GM12878 (cell line): ENCODE data around the gene KANK4. TPM values are rescaled to one million over a fixed set of nuclear protein-coding genes. Genes with fewer than 3 reads are reported as not detected.

Source experiments
- ATAC-seq: fragments of 200-7000 bp; cut with Tn5 transposase; 3 replicates; pipeline ENCODE4 v1.9.1; 2020; ENCODE audit warnings: mild to moderate bottlenecking, moderate library complexity
- BruUV-seq: library from RNA; stranded (reverse); fragments of 400-500 nt; replicated peaks from 2 replicates; lab custom pipeline; 2021; lab: Mats Ljungman, UMichigan
- CTCF ChIA-PET: fragments of 300-600 bp; sonication (Branson Sonifier 250); formaldehyde crosslinking; extraction: SDS; loops from one replicate; lab custom pipeline; 2021; ENCODE audit warnings: inconsistent platforms; lab: Yijun Ruan, JAX
- POLR2A ChIA-PET: fragments of 350-600 bp; formaldehyde crosslinking; extraction: SDS; loops from one replicate; lab custom pipeline; 2021; ENCODE audit warnings: inconsistent platforms; lab: Charles Lee
- RAD21 ChIA-PET: fragments of 300-600 bp; sonication (Branson Sonifier 250); formaldehyde crosslinking; loops from one replicate; lab custom pipeline; 2023; ENCODE audit warnings: antibody characterized with exemption; ENCODE audit not compliant: unreplicated experiment; lab: Charles Lee
- SMC1A ChIA-PET: fragments of 300-600 bp; sonication (Branson Sonifier 250); formaldehyde crosslinking; loops from one replicate; lab custom pipeline; 2023; ENCODE audit not compliant: unreplicated experiment, uncharacterized antibody; lab: Charles Lee
- DNase-seq: peaks from one replicate; pipeline ENCODE4 v3.0.0-alpha.2; 2011; ENCODE audit warnings: low read depth, low spot score
- FAIRE-seq: peaks from 3 replicates; lab custom pipeline; 2011; peaks lifted over from hg19 to GRCh38; lab: Jason Lieb, UNC
- H2AFZ ChIP-seq: 2 replicates; pipeline ENCODE4 v1.6.0; 2011; ENCODE audit warnings: low read depth, low read length, control low read depth; ENCODE audit not compliant: control insufficient read depth
- H3K27ac ChIP-seq: 2 replicates; pipeline ENCODE4 v1.5.1; 2011; ENCODE audit warnings: control low read depth; ENCODE audit not compliant: control insufficient read depth, insufficient read depth
- H3K27me3 ChIP-seq, 2 experiments: replicated peaks in 1 of 2; 2 replicates each; pipeline versions ENCODE4 v1.6.0 to v1.6.1; 2011; ENCODE audit warnings: low read length in 1 of 2; ENCODE audit not compliant: control insufficient read depth in 2 of 2, insufficient read depth in 2 of 2
- H3K36me3 ChIP-seq, 2 experiments: 2 replicates each; pipeline ENCODE4 v1.5.1; 2011; ENCODE audit warnings: low read length in 1 of 2; ENCODE audit not compliant: control insufficient read depth in 2 of 2, insufficient read depth in 2 of 2
- H3K4me1 ChIP-seq: 2 replicates; pipeline ENCODE4 v1.6.1; 2011; ENCODE audit warnings: mild to moderate bottlenecking, low read length, moderate library complexity, mixed read lengths; ENCODE audit not compliant: control insufficient read depth, insufficient read depth
- H3K4me2 ChIP-seq: 2 replicates; pipeline ENCODE4 v1.6.0; 2011; ENCODE audit warnings: control low read depth; ENCODE audit not compliant: control insufficient read depth, insufficient read depth
- H3K4me3 ChIP-seq: fragments of 200-600 bp; sonication (generic); 2 replicates; pipeline ENCODE4 v1.5.1; 2016
- H3K79me2 ChIP-seq: 2 replicates; pipeline ENCODE4 v1.6.0; 2011; ENCODE audit warnings: low read length; ENCODE audit not compliant: control insufficient read depth, insufficient read depth
- H3K9ac ChIP-seq: 2 replicates; pipeline ENCODE4 v1.8.0; 2011; ENCODE audit warnings: low read length, control low read depth, mixed read lengths; ENCODE audit not compliant: control insufficient read depth, insufficient read depth
- H3K9me3 ChIP-seq: replicated peaks from 3 replicates; pipeline ENCODE4 v1.5.1; 2011; ENCODE audit warnings: mild to moderate bottlenecking, low read length; ENCODE audit not compliant: control insufficient read depth, insufficient read depth
- H4K20me1 ChIP-seq: 2 replicates; pipeline ENCODE4 v1.6.0; 2011; ENCODE audit not compliant: control insufficient read depth, insufficient read depth
- CBFB ChIP-seq: IDR thresholded peaks from 2 replicates; pipeline ENCODE4 v1.6.1; 2016; ENCODE audit warnings: antibody characterized with exemption, low read depth
- EZH2 ChIP-seq: IDR thresholded peaks from 2 replicates; pipeline ENCODE4 v1.6.1; 2012; ENCODE audit warnings: low read depth, mild to moderate bottlenecking, control low read depth, inconsistent platforms, low read length, borderline replicate concordance; ENCODE audit not compliant: control insufficient read depth
- NRF1 ChIP-seq: conservative IDR thresholded peaks from 2 replicates; pipeline ENCODE4 v1.6.1; 2011; ENCODE audit warnings: mild to moderate bottlenecking, low read depth, low read length, improper control_type of control experiment
- SREBF2 ChIP-seq: IDR thresholded peaks from 2 replicates; pipeline ENCODE4 v1.6.1; 2012; ENCODE audit warnings: mild to moderate bottlenecking, low read length
- TARDBP ChIP-seq: IDR thresholded peaks from 2 replicates; pipeline ENCODE4 v1.6.1; 2016; ENCODE audit warnings: borderline replicate concordance
- WGBS: methylation state at CpG from one replicate; pipeline ENCODE4 v1.1.6; 2016; ENCODE audit warnings: low lambda C conversion rate; ENCODE audit not compliant: insufficient replicate concordance, insufficient coverage; ENCODE audit errors: missing lambda C conversion rate; 5-methylcytosine and 5-hydroxymethylcytosine counted together
- in situ Hi-C: fragments of 300-500 bp; cut with MboI; formaldehyde crosslinking; loops from 9 replicates; pipeline ENCODE4 v1.14.3; 2018; ENCODE audit warnings: mixed read lengths
- intact Hi-C: fragments of 100-400 bp; cut with micrococcal nuclease; formaldehyde crosslinking; loops from one replicate; pipeline ENCODE4 v1.14.2; 2022; ENCODE audit not compliant: unreplicated experiment
- polyA plus RNA-seq, 11 experiments: library from polyadenylated mRNA; depleted of rRNA in 4 of 11; unstranded in 6 of 11; stranded (reverse) in 5 of 11; fragments of >200 nt; fragmentation: Nextera tagmentation in 4 of 11; fragmentation: Illumina TruSeq in 1 of 11; extraction: Ambion mirVana in 4 of 11; extraction: Trizol in 1 of 11; gene quantifications; 1 replicate in 1 of 11; 2 replicates in 10 of 11; pipeline versions ENCODE4 v1.2.1 to v1.2.3, GENCODE V29; 2011 to 2016; ENCODE audit warnings: inconsistent platforms in 2 of 11, missing spikeins in 2 of 11, low read depth in 1 of 11
- total RNA-seq, 4 experiments: library from RNA; depleted of rRNA in 3 of 4; stranded (reverse); fragments of >200 nt in 3 of 4; fragmentation: Illumina TruSeq in 1 of 4; extraction: Trizol in 1 of 4; gene quantifications; 2 replicates each; pipeline versions ENCODE4 v1.2.1 to v1.2.3, GENCODE V29; 2013 to 2021
- TF ChIP-seq, protein P1 (sequence below): fragments of 450-650 bp; IDR thresholded peaks from 2 replicates; pipeline ENCODE4 v1.6.1; 2016; ENCODE audit warnings: mild to moderate bottlenecking
- TF ChIP-seq, protein P2 (sequence below): fragments of 450-650 bp; formaldehyde crosslinking; IDR thresholded peaks from 2 replicates; pipeline ENCODE4 v1.4.0; 2022; ENCODE audit warnings: mild to moderate bottlenecking, moderate library complexity
- TF ChIP-seq, protein P3 (sequence below): fragments of 150-350 bp; IDR thresholded peaks from 2 replicates; pipeline ENCODE4 v1.6.1; 2016; ENCODE audit warnings: low read depth, low read length
- TF ChIP-seq, protein P4 (sequence below): fragments of 450-650 bp; IDR thresholded peaks from 2 replicates; pipeline ENCODE4 v1.6.1; 2017; ENCODE audit warnings: low read depth, mild to moderate bottlenecking, moderate library complexity
- TF ChIP-seq, protein P5 (sequence below): IDR thresholded peaks from 2 replicates; pipeline ENCODE4 v1.6.1; 2012; ENCODE audit warnings: low read depth, low read length, improper control_type of control experiment

KANK4 gene
- total and polyA plus RNA-seq, 10 of the 15 experiments (the other 5 are each of a cell fraction or from before 2014, with no cell fraction given) = not detected

DNA sequence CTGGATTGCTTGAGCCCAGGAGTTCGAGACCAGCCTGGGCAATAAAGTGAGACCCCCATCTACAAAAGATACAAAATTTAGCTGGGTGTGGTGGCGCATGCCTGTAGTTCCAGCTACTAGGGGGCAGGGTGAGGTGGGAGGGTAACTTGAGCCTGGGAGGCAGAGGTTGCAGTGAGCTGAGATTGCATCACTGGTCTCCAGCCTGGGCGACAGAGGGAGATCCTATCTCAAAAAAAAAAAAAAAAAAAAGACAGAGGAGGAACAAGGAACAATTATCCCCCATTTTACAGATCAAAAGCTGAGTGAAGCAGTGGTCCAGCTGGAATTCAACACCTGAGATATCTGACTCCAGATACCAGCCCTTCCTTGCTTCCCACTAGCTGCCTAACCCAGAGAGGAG is 89.8 kb downstream of the KANK4 start (continued):
- TF ChIP-seq EZH2 (no peak), NRF1 (no peak)
- TF ChIP-seq, protein P1, sequence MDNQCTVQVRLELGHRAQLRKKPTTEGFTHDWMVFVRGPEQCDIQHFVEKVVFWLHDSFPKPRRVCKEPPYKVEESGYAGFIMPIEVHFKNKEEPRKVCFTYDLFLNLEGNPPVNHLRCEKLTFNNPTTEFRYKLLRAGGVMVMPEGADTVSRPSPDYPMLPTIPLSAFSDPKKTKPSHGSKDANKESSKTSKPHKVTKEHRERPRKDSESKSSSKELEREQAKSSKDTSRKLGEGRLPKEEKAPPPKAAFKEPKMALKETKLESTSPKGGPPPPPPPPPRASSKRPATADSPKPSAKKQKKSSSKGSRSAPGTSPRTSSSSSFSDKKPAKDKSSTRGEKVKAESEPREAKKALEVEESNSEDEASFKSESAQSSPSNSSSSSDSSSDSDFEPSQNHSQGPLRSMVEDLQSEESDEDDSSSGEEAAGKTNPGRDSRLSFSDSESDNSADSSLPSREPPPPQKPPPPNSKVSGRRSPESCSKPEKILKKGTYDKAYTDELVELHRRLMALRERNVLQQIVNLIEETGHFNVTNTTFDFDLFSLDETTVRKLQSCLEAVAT = no peak
- TF ChIP-seq, protein P2, sequence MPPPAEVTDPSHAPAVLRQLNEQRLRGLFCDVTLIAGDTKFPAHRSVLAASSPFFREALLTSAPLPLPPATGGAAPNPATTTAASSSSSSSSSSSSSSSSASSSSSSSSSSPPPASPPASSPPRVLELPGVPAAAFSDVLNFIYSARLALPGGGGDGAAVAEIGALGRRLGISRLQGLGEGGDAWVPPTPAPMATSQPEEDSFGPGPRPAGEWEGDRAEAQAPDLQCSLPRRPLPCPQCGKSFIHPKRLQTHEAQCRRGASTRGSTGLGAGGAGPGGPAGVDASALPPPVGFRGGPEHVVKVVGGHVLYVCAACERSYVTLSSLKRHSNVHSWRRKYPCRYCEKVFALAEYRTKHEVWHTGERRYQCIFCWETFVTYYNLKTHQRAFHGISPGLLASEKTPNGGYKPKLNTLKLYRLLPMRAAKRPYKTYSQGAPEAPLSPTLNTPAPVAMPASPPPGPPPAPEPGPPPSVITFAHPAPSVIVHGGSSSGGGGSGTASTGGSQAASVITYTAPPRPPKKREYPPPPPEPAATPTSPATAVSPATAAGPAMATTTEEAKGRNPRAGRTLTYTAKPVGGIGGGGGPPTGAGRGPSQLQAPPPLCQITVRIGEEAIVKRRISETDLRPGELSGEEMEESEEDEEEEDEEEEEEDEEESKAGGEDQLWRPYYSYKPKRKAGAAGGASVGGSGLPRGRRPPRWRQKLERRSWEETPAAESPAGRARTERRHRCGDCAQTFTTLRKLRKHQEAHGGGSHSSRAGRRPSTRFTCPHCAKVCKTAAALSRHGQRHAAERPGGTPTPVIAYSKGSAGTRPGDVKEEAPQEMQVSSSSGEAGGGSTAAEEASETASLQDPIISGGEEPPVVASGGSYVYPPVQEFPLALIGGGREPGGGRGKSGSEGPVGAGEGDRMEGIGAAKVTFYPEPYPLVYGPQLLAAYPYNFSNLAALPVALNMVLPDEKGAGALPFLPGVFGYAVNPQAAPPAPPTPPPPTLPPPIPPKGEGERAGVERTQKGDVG (CRISPR knock-in tag) = no peak
- TF ChIP-seq, all 136 proteins: peak for 0

DNA sequence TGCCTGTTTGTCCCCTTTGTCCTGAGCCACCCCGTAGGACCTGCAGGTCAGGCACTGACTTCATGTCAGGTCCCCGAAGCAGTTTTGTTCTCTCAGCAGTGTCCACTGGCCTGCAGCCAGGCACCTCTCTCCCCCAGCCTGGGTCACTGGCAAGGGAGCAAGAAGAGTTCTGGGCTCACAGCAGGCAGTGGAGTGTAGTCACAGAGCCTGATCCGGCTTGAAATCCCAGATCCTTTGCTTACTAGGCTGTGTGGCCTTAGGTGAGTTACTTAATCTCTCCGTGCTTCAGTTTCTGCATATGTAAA is 90.4 kb downstream of the KANK4 start:
- no peak overlapping the region for H3K4me2 ChIP-seq
- no peak overlapping the region for H3K9ac ChIP-seq
- H3K27ac ChIP-seq = no peak overlapping the region
- ChIA-PET RAD21 (no interaction called here), SMC1A (no interaction called here), POLR2A (no interaction called here), CTCF (no interaction called here)
- no peak for FAIRE-seq
- H3K9me3 ChIP-seq = no peaks in the 10 kb centered on the region
- in situ Hi-C loops (no loop called here), intact Hi-C loops (no loop called here)
- no peak for ATAC-seq
- H3K4me1 ChIP-seq = no peaks in the 10 kb centered on the region
- no TSS peak for BruUV-seq
- no peak for DNase-seq
- no peaks in the 10 kb centered on the region for H3K79me2 ChIP-seq
- no peaks in the 10 kb centered on the region for H3K36me3 ChIP-seq
- no peak overlapping the region for H2AFZ ChIP-seq
- 22% methylated on average over 4 of the region's 4 CpGs for WGBS
- no peak overlapping the region for H3K4me3 ChIP-seq
- H3K27me3 ChIP-seq = no peaks in the 10 kb centered on the region; a peak in 1 of 4 replicates
- H4K20me1 ChIP-seq = no peaks in the 10 kb centered on the region
- TF ChIP-seq TARDBP = no peak
- TF ChIP-seq, protein P3, sequence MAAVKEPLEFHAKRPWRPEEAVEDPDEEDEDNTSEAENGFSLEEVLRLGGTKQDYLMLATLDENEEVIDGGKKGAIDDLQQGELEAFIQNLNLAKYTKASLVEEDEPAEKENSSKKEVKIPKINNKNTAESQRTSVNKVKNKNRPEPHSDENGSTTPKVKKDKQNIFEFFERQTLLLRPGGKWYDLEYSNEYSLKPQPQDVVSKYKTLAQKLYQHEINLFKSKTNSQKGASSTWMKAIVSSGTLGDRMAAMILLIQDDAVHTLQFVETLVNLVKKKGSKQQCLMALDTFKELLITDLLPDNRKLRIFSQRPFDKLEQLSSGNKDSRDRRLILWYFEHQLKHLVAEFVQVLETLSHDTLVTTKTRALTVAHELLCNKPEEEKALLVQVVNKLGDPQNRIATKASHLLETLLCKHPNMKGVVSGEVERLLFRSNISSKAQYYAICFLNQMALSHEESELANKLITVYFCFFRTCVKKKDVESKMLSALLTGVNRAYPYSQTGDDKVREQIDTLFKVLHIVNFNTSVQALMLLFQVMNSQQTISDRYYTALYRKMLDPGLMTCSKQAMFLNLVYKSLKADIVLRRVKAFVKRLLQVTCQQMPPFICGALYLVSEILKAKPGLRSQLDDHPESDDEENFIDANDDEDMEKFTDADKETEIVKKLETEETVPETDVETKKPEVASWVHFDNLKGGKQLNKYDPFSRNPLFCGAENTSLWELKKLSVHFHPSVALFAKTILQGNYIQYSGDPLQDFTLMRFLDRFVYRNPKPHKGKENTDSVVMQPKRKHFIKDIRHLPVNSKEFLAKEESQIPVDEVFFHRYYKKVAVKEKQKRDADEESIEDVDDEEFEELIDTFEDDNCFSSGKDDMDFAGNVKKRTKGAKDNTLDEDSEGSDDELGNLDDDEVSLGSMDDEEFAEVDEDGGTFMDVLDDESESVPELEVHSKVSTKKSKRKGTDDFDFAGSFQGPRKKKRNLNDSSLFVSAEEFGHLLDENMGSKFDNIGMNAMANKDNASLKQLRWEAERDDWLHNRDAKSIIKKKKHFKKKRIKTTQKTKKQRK = no peak
- no peak for TF ChIP-seq SREBF2
- TF ChIP-seq, protein P4, sequence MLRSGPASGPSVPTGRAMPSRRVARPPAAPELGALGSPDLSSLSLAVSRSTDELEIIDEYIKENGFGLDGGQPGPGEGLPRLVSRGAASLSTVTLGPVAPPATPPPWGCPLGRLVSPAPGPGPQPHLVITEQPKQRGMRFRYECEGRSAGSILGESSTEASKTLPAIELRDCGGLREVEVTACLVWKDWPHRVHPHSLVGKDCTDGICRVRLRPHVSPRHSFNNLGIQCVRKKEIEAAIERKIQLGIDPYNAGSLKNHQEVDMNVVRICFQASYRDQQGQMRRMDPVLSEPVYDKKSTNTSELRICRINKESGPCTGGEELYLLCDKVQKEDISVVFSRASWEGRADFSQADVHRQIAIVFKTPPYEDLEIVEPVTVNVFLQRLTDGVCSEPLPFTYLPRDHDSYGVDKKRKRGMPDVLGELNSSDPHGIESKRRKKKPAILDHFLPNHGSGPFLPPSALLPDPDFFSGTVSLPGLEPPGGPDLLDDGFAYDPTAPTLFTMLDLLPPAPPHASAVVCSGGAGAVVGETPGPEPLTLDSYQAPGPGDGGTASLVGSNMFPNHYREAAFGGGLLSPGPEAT = no peak
- TF ChIP-seq, protein P5, sequence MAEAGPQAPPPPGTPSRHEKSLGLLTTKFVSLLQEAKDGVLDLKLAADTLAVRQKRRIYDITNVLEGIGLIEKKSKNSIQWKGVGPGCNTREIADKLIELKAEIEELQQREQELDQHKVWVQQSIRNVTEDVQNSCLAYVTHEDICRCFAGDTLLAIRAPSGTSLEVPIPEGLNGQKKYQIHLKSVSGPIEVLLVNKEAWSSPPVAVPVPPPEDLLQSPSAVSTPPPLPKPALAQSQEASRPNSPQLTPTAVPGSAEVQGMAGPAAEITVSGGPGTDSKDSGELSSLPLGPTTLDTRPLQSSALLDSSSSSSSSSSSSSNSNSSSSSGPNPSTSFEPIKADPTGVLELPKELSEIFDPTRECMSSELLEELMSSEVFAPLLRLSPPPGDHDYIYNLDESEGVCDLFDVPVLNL = no peak
- TF ChIP-seq CBFB = no peak
